22Rv1 (cell line): Measurements from ENCODE around the gene HBZ.

Experiments used
- H3K27ac ChIP-seq: fragments of 450-650 bp; 2 replicates; pipeline ENCODE4 v1.5.1; 2017
- ZFX ChIP-seq: fragments of 450-650 bp; IDR thresholded peaks from 2 replicates; pipeline ENCODE4 v1.6.1; 2017; ENCODE audit warnings: antibody characterized with exemption, borderline replicate concordance
- TF ChIP-seq, protein P1 (sequence below): fragments of 450-650 bp; IDR thresholded peaks from 2 replicates; pipeline ENCODE4 v1.5.1; 2017; ENCODE audit warnings: mild to moderate bottlenecking

Gene HBZ

DNA sequence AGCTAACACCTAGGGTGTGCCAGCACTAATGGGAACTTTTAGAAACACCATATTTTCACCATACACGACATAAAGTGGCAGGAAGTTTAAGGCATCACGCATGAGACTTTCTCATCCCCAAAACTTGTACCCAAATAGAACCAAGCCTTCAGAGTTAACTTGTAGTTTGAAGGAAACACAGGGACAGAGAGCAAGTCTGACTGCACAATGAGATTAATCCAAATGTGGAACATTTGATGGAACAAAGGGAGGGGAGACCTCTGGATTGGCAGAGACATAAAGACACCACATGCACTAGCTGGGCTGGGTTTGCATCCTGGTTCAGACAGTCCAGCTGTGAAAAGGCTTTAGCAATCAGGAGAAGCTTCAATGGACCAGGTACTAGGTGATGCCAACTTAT, 38.1 kb upstream of the HBZ start:
- no peak overlapping the region for H3K27ac ChIP-seq
- TF ChIP-seq ZFX: no peak
- TF ChIP-seq, protein P1, sequence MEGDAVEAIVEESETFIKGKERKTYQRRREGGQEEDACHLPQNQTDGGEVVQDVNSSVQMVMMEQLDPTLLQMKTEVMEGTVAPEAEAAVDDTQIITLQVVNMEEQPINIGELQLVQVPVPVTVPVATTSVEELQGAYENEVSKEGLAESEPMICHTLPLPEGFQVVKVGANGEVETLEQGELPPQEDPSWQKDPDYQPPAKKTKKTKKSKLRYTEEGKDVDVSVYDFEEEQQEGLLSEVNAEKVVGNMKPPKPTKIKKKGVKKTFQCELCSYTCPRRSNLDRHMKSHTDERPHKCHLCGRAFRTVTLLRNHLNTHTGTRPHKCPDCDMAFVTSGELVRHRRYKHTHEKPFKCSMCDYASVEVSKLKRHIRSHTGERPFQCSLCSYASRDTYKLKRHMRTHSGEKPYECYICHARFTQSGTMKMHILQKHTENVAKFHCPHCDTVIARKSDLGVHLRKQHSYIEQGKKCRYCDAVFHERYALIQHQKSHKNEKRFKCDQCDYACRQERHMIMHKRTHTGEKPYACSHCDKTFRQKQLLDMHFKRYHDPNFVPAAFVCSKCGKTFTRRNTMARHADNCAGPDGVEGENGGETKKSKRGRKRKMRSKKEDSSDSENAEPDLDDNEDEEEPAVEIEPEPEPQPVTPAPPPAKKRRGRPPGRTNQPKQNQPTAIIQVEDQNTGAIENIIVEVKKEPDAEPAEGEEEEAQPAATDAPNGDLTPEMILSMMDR: no peak

DNA sequence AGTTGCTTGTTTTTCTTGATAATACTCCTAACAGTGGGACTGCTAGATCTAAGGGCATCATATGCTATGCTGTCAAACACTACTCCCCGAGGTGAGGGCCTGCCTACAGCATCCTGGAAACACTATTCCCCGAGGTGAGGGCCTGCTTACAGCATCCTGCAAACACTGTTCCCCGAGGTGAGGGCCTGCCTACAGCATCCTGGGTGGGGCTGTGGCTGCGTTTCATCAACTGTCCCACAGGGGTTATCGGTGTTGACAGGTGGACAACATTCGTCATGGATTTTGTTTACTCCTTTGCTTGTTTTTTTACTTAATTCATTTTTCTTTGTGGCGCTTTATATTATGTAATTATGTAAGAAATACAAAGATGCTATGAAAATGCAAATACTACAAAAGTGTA, 36.4 kb upstream of the HBZ start:
- no peak overlapping the region for H3K27ac ChIP-seq
- TF ChIP-seq, protein P1: no peak
- TF ChIP-seq ZFX: no peak

DNA sequence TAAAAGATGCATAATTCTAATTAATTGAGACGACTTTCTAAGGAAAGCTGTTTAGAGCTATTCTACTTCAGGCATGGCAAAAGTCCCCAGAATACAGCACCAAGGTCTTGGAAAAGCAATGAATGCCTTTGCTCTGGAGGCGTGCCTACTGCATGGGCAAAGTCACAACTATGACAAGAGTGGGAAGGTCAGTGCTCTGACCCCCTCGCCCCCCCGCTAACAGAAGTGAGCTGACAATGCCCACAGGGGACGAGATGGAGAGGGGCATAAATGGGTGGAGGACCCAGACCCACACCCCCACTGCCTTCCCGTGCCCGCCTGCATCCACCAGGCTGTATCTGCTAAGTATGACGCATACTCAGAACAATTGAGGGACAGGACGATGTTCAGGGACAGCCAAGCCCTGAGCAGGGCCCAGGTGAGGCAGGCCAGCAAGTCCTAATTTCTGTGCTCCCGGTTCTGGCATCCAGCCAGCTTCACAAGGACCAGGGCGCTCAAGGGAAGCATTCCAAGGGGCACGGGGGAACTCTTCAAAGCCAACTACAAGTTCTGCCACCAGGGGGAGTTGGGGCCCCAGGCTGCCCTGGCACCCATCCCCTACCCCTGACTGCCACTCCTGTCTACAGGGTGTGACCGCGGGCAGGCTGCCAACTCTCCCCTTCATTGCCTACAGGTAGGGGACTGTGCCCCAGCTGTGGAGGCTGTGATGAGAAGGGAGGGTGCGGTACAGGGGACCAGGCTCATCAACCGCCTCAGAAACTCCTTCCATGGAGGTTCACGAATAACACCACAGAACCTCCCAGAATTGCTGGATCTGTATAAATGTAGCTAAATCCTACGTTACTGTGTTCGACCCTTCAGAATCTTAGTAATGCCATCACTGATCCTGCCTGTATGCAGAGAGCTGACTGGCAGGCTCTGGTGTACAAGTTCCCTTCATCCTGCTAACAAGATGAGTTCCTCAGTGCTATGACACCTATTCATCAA, 34.8 kb upstream of the HBZ start:
- H3K27ac ChIP-seq: no peak overlapping the region

DNA sequence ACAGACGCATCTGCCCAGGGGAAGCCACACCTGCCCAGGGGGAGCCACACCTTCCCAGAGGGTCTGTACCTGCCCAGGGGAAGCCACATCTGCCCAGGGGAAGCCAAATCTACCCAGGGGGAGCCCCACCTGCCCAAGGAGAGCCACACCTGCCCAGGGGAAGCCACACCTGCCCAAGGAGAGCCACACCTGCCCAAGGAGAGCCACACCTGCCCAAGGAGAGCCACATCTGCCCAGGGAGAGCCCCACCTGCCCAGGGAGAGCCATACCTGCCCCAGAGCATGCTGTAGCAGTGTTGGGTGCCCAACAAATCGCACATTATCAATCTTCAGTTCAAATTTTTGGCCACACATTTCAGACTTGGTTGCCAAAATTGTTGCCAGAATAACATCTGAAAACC, 33.6 kb upstream of the HBZ start:
- no peak for TF ChIP-seq ZFX
- TF ChIP-seq, protein P1: no peak

More for the DNA sequence above, 34.8 kb upstream of the HBZ start:
- no peak for TF ChIP-seq ZFX
- TF ChIP-seq, protein P1: peak; percentile 76

DNA sequence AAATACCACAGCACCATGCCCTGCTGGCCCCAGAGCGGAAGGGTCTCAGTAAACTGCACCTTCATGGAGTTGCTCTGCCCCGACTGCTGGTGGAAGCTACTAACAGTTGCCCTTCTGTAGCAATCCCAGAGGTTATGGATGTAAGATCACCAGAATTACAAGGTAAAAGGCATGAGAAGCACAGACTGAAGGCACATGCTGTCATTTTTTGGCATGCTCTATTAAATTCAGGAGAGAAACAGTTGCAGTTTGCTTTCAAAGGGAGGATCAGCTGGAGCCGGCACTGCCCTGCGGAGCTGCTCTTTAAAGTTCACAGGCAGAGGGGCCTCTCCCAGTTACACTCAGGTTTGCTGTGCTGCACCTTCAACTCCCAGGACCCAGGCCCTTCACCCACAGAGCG, 33.1 kb upstream of the HBZ start:
- TF ChIP-seq, protein P1: no peak
- TF ChIP-seq ZFX: no peak
- no peak overlapping the region for H3K27ac ChIP-seq

More for the DNA sequence above, 33.6 kb upstream of the HBZ start:
- H3K27ac ChIP-seq: no peak overlapping the region

DNA sequence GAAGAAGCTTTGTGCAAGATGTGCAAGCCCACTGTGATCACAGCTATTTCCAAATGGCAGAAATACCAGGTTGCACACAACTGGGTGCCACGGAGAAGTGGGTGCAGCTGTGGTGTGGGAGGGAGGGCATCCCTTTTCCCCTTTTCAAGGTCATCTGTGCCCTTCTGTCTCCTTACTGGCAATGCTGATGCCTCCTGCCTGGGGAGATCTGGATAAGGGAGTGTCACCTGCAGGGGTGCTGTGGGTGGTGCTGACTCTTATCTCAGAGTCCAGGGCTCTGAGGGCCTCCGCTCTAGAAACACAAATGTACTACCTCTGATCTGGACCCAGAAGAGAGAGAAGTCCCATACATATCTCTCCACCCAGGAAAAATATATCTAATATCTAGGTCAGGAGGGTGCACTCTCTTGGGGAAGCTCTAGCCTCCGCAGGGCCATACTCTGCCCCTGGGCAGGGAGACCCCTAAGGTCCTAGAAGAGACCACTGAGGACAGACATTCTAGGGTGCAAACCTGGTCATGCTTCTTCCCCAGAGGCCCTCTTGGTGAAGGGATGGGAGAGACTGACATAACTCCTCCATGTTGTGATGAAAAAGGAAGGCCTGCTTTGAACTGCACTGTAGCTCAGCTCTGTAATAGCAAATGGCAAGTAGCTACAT, 32.5 kb upstream of the HBZ start:
- TF ChIP-seq, protein P1: no peak
- no peak for TF ChIP-seq ZFX
- H3K27ac ChIP-seq: no peak overlapping the region

DNA sequence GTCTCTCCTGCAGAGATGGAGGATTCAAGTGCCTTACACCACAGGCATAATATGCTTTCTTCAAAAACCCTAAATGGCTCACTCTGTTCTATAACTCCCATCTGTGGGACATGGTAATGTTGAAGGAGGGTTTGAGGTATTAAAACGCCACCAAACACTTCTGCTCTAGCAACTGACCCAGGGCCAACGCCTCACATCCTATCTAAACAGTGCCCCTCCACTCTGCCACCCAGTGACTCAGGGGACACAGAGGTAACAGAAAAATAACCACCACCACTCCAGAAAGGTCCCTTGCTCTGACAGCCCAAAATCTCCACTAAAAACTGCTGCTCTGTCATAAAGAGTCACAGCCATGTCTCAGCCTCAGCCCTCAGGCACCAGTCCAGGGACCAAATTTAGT, 31.7 kb upstream of the HBZ start:
- no peak overlapping the region for H3K27ac ChIP-seq
- no peak for TF ChIP-seq ZFX
- TF ChIP-seq, protein P1: no peak
